H1 (cell line): ENCODE results near the gene POC1B.

ENCODE experiments used
- CHD2 ChIP-seq: IDR thresholded peaks from 2 replicates; pipeline ENCODE4 v1.6.1; 2012; ENCODE audit warnings: low read length, improper control_type of control experiment
- CTCF ChIP-seq, 3 experiments: IDR thresholded peaks; 1 replicate in 2 of 3; 2 replicates in 1 of 3; pipeline versions ENCODE4 v1.5.1 to v1.6.1; 2011; ENCODE audit warnings: low read length in 3 of 3, mild to moderate bottlenecking in 3 of 3, inconsistent platforms in 2 of 3, low read depth in 1 of 3, moderate library complexity in 1 of 3; ENCODE audit not compliant: insufficient read depth in 1 of 3; ENCODE audit errors: control extremely low read depth in 1 of 3
- EZH2 ChIP-seq: fragments of 200-600 bp; sonication (generic); IDR thresholded peaks from 2 replicates; pipeline ENCODE4 v1.7.1; 2012; ENCODE audit warnings: low read depth, mild to moderate bottlenecking, moderate library complexity, low read length, inconsistent platforms; ENCODE audit not compliant: severe bottlenecking
- GABPA ChIP-seq: IDR thresholded peaks from 2 replicates; pipeline ENCODE4 v1.6.1; 2011; ENCODE audit warnings: mild to moderate bottlenecking, low read length, moderate library complexity, borderline replicate concordance; ENCODE audit not compliant: insufficient read depth
- POLR2A ChIP-seq, 2 experiments: IDR thresholded peaks; 1 replicate in 1 of 2; 2 replicates in 1 of 2; pipeline ENCODE4 v1.6.1; 2011; ENCODE audit warnings: low read depth in 2 of 2, low read length in 2 of 2, mild to moderate bottlenecking in 2 of 2; ENCODE audit errors: control extremely low read depth in 1 of 2
- TBP ChIP-seq: IDR thresholded peaks from 2 replicates; pipeline ENCODE4 v1.6.1; 2011; ENCODE audit warnings: low read depth, low read length, improper control_type of control experiment
- YY1 ChIP-seq: IDR thresholded peaks from 2 replicates; pipeline ENCODE4 v1.6.1; 2011; ENCODE audit warnings: low read depth, mild to moderate bottlenecking, low read length

- TF ChIP-seq CTCF (IDR thresholded peaks at IDR 0.05; ENCODE audit: control extremely low read depth in 1 of 3, insufficient read depth in 1 of 3, low read depth in 1 of 3, low read length in 3 of 3) (no peak), CHD2 (no peak), EZH2 (no peak), TBP (no peak), GABPA (no peak), POLR2A (IDR thresholded peaks at IDR 0.05; ENCODE audit: control extremely low read depth in 1 of 2, low read depth in 2 of 2, low read length in 2 of 2) (no peak), YY1 (no peak)
Observed at GRCh38 chr12:89574736-89575208, 48.9 kb upstream of the POC1B start.
